IMR-90 (cell line): ENCODE measurements around the gene MPPED2. TPM values are rescaled to one million over a fixed set of nuclear protein-coding genes. Genes with fewer than 3 reads are reported as not detected.

Source experiments
- ATAC-seq: fragments of 200-7000 bp; cut with Tn5 transposase; 2 replicates; pipeline ENCODE4 v1.9.1; 2020; ENCODE audit warnings: low read depth, mild to moderate bottlenecking, moderate library complexity
- BruUV-seq: library from RNA; stranded (reverse); fragments of 400-500 nt; replicated peaks from 2 replicates; lab custom pipeline; 2021; lab: Mats Ljungman, UMichigan
- CTCF ChIA-PET: fragments of 300-600 bp; formaldehyde crosslinking; extraction: SDS; loops from one replicate; lab custom pipeline; 2021; ENCODE audit warnings: antibody characterized with exemption; lab: Yijun Ruan, JAX
- POLR2A ChIA-PET: fragments of 300-600 bp; sonication (Branson Sonifier 250); formaldehyde crosslinking; loops from one replicate; lab custom pipeline; 2022; ENCODE audit warnings: antibody characterized with exemption; ENCODE audit not compliant: unreplicated experiment; lab: Charles Lee
- DNase-seq: peaks from one replicate; pipeline ENCODE4 v3.0.0; 2013
- H2AFZ ChIP-seq: replicated peaks from 2 replicates; pipeline ENCODE3; 2013; ENCODE audit warnings: low read length, mild to moderate bottlenecking; ENCODE audit not compliant: poor library complexity
- H2AK5ac ChIP-seq: 2 replicates; pipeline ENCODE4 v1.6.1; 2013; ENCODE audit warnings: low read depth, low read length, inconsistent platforms
- H2AK9ac ChIP-seq: replicated peaks from 2 replicates; pipeline ENCODE3; 2013; ENCODE audit warnings: mild to moderate bottlenecking, low read depth, low read length, moderate library complexity; ENCODE audit not compliant: poor library complexity
- H2BK120ac ChIP-seq: 2 replicates; pipeline ENCODE4 v1.6.1; 2013; ENCODE audit warnings: low read depth, low read length, inconsistent platforms
- H2BK15ac ChIP-seq: 3 replicates; pipeline ENCODE4 v1.6.1; 2013; ENCODE audit warnings: low read depth, low read length, inconsistent platforms
- H2BK20ac ChIP-seq: 2 replicates; pipeline ENCODE4 v1.6.1; 2013; ENCODE audit warnings: low read depth, mild to moderate bottlenecking, inconsistent platforms, low read length, moderate library complexity
- H2BK5ac ChIP-seq: 2 replicates; pipeline ENCODE4 v1.6.1; 2013; ENCODE audit warnings: mild to moderate bottlenecking, low read depth, low read length, inconsistent platforms; ENCODE audit not compliant: poor library complexity, severe bottlenecking
- H3K14ac ChIP-seq: replicated peaks from 2 replicates; pipeline ENCODE4 v1.6.1; 2013; ENCODE audit warnings: low read depth, low read length, inconsistent platforms
- H3K18ac ChIP-seq: 2 replicates; pipeline ENCODE4 v1.6.1; 2013; ENCODE audit warnings: low read depth, low read length, control low read depth
- H3K23ac ChIP-seq: 2 replicates; pipeline ENCODE4 v1.6.1; 2013; ENCODE audit warnings: low read depth, low read length, inconsistent platforms
- H3K27ac ChIP-seq: 2 replicates; pipeline ENCODE4 v1.5.1; 2013; ENCODE audit warnings: mild to moderate bottlenecking, control low read depth, low read length; ENCODE audit not compliant: insufficient read depth
- H3K27me3 ChIP-seq: 2 replicates; pipeline ENCODE4 v1.6.1; 2013; ENCODE audit warnings: low read length; ENCODE audit not compliant: control insufficient read depth, insufficient read depth
- H3K36me3 ChIP-seq: 2 replicates; pipeline ENCODE4 v1.6.1; 2013; ENCODE audit warnings: low read length, mixed read lengths; ENCODE audit not compliant: control insufficient read depth, insufficient read depth
- H3K4ac ChIP-seq: 2 replicates; pipeline ENCODE4 v1.6.1; 2013; ENCODE audit warnings: low read depth, low read length, inconsistent platforms
- H3K4me1 ChIP-seq: 2 replicates; pipeline ENCODE4 v1.6.1; 2013; ENCODE audit warnings: low read length, mixed read lengths; ENCODE audit not compliant: control insufficient read depth, insufficient read depth
- H3K4me2 ChIP-seq: 2 replicates; pipeline ENCODE4 v1.6.1; 2013; ENCODE audit warnings: low read depth, mild to moderate bottlenecking, control low read depth, low read length, moderate library complexity
- H3K4me3 ChIP-seq: 2 replicates; pipeline ENCODE4 v1.5.1; 2013; ENCODE audit warnings: low read depth, mild to moderate bottlenecking, control low read depth, low read length, moderate library complexity; ENCODE audit not compliant: insufficient read depth
- H3K56ac ChIP-seq: 2 replicates; pipeline ENCODE4 v1.6.1; 2013; ENCODE audit warnings: low read length, inconsistent platforms; ENCODE audit not compliant: insufficient read depth; ENCODE audit errors: extremely low read depth
- H3K79me1 ChIP-seq, 2 experiments: 2 replicates each; pipeline ENCODE4 v1.6.1; 2013; ENCODE audit warnings: low read length in 2 of 2, inconsistent platforms in 1 of 2, low read depth in 1 of 2
- H3K9ac ChIP-seq: 2 replicates; pipeline ENCODE4 v1.6.1; 2013; ENCODE audit warnings: low read depth, low read length, control low read depth
- H3K9me1 ChIP-seq: 2 replicates; pipeline ENCODE4 v1.6.1; 2013; ENCODE audit warnings: low read length, inconsistent platforms; ENCODE audit not compliant: insufficient read depth
- H3K9me3 ChIP-seq: 2 replicates; pipeline ENCODE4 v1.6.1; 2013; ENCODE audit warnings: low read length; ENCODE audit not compliant: control insufficient read depth, insufficient read depth
- H4K20me1 ChIP-seq: 2 replicates; pipeline ENCODE4 v1.6.1; 2013; ENCODE audit warnings: low read length, inconsistent platforms; ENCODE audit not compliant: insufficient read depth
- H4K5ac ChIP-seq: 2 replicates; pipeline ENCODE4 v1.6.1; 2013; ENCODE audit warnings: mild to moderate bottlenecking, low read depth, low read length, control low read depth
- H4K8ac ChIP-seq, 2 experiments: 2 replicates each; pipeline ENCODE4 v1.6.1; 2013; ENCODE audit warnings: low read depth in 2 of 2, low read length in 2 of 2, control low read depth in 1 of 2, inconsistent platforms in 1 of 2
- H4K91ac ChIP-seq: 2 replicates; pipeline ENCODE4 v1.6.1; 2013; ENCODE audit warnings: low read depth, low read length, inconsistent platforms; ENCODE audit not compliant: insufficient read depth
- CEBPB ChIP-seq: IDR thresholded peaks from 2 replicates; pipeline ENCODE4 v1.6.1; 2012; ENCODE audit warnings: low read depth, low read length, improper control_type of control experiment
- CTCF ChIP-seq: conservative IDR thresholded peaks from 2 replicates; pipeline ENCODE4 v1.5.1; 2012; ENCODE audit warnings: mild to moderate bottlenecking, low read depth, low read length, improper control_type of control experiment
- NFE2L2 ChIP-seq: fragments of 150-350 bp; IDR thresholded peaks from 2 replicates; pipeline ENCODE4 v1.6.1; 2016; ENCODE audit warnings: low read depth, mild to moderate bottlenecking, low read length
- POLR2A ChIP-seq: IDR thresholded peaks from 2 replicates; pipeline ENCODE4 v1.6.1; 2012; ENCODE audit warnings: mild to moderate bottlenecking, low read depth, low read length
- RCOR1 ChIP-seq: IDR thresholded peaks from 2 replicates; pipeline ENCODE4 v1.6.1; 2012; ENCODE audit warnings: mild to moderate bottlenecking, low read length, improper control_type of control experiment; ENCODE audit not compliant: insufficient replicate concordance
- RFX5 ChIP-seq: IDR thresholded peaks from 2 replicates; pipeline ENCODE4 v1.8.0; 2012; ENCODE audit warnings: low read depth, mild to moderate bottlenecking, low read length, moderate library complexity
- WGBS, 2 experiments: methylation state at CpG; one replicate each; pipeline versions ENCODE4 v1.1.5 to v1.1.7; 2013; ENCODE audit warnings: missing lambda C conversion rate in 2 of 2; ENCODE audit not compliant: insufficient read length in 1 of 2; ENCODE audit errors: extremely low coverage in 2 of 2; 5-methylcytosine and 5-hydroxymethylcytosine counted together
- dilution Hi-C: fragments of 300-500 bp; cut with HindIII; formaldehyde crosslinking; loops from one replicate; pipeline ENCODE4 v1.14.3; 2018; ENCODE audit warnings: low sequenced_read_pairs; ENCODE audit not compliant: unreplicated experiment
- in situ Hi-C: fragments of 300-500 bp; cut with MboI; formaldehyde crosslinking; loops from 3 replicates; pipeline ENCODE4 v1.14.3; 2019; ENCODE audit warnings: low sequenced_read_pairs, inconsistent platforms, mixed read lengths
- intact Hi-C: fragments of 100-400 bp; cut with micrococcal nuclease; formaldehyde crosslinking; loops from 2 replicates; pipeline ENCODE4 v1.10.0; 2022
- polyA plus RNA-seq, 3 experiments: library from polyadenylated mRNA; depleted of rRNA; stranded (reverse); fragments of >200 nt; gene quantifications; 2 replicates each; pipeline ENCODE4 v1.2.3, GENCODE V29; 2012; ENCODE audit warnings: low replicate concordance in 1 of 3
- total RNA-seq: library from RNA; depleted of rRNA; stranded (reverse); fragments of >200 nt; gene quantifications from 2 replicates; pipeline ENCODE4 v1.2.3, GENCODE V29; 2012

Gene MPPED2
- total and polyA plus RNA-seq, 2 of the 4 experiments (the other 2 are of a cell fraction), result 0.10 TPM; not detected in 1

- Histone ChIP-seq H3K23ac (no peak overlapping the region), H2BK5ac (no peak overlapping the region), H2AK5ac (no peak overlapping the region), H3K4ac (no peak overlapping the region), H4K91ac (no peak overlapping the region), H3K4me2 (no peak overlapping the region), H3K27ac (no peak overlapping the region), H2BK15ac (no peak overlapping the region), H3K9me1 (no peaks in the 10 kb centered on the region), H3K18ac (no peak overlapping the region), H4K20me1 (no peaks in the 10 kb centered on the region), H4K8ac (no peak overlapping the region), H2AK9ac (no peak overlapping the region), H2BK20ac (no peak overlapping the region), H2AFZ (no peak overlapping the region), H3K4me1 (no peaks in the 10 kb centered on the region), H3K9ac (no peak overlapping the region), H4K5ac (no peak overlapping the region), H3K9me3 (no peaks in the 10 kb centered on the region), H3K56ac (no peak overlapping the region), H3K36me3 (no peaks in the 10 kb centered on the region), H3K14ac (no peak overlapping the region), H2BK120ac (no peak overlapping the region), H3K79me1 (no peaks in the 10 kb centered on the region), H3K27me3 (no peaks in the 10 kb centered on the region), H3K4me3 (no peak overlapping the region)
- ChIA-PET POLR2A (no interaction called here), CTCF (no interaction called here)
- dilution Hi-C loops (no loop called here), in situ Hi-C loops (no loop called here), intact Hi-C loops (no loop called here)
- DNase-seq, result no peak
- ATAC-seq, result no peak
- WGBS, 2 experiments, result 45% methylated on average over 1 of the region's 3 CpGs; no CpG with 5 or more reads in 1 of the 2 experiments
- TF ChIP-seq CTCF (no peak), CEBPB (no peak), NFE2L2 (no peak), POLR2A (no peak), RCOR1 (no peak), RFX5 (no peak)
- BruUV-seq, result no TSS peak
Observed at GRCh38 chr11:30527566-30527965, 58.6 kb downstream of the MPPED2 start.
